D341Med (cell line): ENCODE results near the gene CD99L2.

Experiments
- DNase-seq: peaks from one replicate; pipeline ENCODE4 v3.0.0; 2012; ENCODE audit warnings: low spot score

CD99L2 gene

DNA sequence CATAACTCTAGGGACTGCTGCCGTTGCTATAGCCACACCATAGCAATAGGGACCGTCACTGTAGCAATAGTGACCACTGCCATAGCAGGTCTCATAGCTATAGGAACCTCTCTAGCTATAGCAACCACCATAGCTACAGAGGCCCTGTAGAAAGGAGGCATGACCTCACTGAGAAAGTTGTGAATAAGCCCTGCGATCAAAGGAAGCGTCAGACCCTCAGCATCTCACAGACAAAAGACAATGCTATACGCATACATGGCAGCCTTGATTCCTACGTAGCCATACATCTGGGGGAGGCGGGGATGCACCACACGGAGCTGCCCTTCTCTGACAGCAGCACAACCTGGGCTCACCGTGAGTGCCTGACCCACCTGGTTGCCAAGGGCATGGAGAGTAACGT, 116.8 kb downstream of the CD99L2 start:
- DNase-seq: no peak

DNA sequence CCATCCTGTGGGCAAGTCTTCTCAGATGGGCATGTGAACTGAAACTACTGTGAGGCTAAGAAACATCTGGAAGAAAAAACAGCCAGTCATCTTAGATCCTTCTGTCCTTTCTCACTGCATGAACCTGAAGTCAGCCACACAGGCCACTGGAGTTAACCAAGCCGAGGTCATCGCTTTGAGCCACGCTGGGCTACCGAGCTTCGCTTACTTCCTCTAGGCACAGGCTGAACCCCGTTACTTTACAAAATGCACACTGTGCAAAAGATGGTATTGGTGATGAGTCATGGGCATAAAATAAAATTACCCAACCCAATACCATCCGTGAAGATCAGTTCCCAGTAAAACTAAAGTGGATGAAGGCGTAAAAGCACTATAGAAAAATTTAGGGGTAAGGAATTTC, 119.1 kb downstream of the CD99L2 start:
- DNase-seq: no peak

DNA sequence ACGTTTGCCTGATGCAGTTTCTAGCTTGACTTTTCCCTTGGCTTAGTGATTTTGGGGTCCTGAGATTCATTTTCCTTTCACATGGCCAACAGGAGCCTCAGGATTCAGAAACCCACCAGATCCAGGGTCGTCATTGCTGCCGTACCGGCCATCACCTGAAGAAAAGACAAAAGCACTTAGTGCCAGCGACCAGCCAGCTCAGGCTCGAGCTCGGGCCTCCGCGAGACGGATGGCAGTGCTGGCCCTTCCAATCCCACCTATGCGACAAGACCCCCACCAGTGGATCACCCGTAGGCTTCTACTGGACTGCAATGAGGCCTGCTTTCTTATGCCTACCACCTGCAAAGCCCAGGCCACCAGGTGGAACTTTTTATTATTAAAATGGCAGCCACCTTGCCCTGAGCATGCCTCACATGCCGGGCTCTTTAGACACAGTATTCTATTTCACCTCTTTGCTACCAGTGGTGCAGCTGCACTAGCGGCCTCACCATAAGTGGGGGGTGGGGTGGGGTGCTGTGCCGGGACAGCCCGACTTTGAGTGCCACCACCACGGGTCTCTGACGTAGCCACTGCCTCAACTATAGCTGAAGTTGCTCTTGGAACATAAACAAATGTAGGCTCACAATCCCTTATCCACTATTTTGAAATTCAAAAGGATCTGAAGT, 121.0 kb downstream of the CD99L2 start:
- no peak for DNase-seq

GRCh38 chrX:150775569-150776350, 122.7 kb downstream of the CD99L2 start:
- DNase-seq: no peak

- no peak for DNase-seq
Measured at GRCh38 chrX:150774798-150775568, 123.5 kb downstream of the CD99L2 start.

DNA sequence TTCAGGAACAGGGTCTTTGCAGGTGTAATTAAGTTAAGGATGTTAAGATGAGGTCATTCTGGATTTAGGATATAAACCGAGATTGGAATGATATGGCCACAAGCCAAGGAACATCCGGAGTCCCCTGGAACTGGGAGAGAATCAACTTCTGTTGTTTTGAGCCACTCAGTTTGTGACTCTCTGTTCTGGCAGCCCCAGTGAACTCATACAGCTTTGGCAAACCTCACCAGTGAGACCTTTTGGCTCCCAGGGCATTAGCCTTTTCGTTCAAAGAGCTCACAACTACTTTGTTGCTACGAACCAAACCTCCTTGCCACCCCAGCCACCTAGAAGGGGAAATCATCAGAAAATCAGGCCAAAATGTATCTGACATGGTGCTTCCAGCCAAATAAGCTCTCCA, 124.8 kb downstream of the CD99L2 start:
- no peak for DNase-seq

- DNase-seq: no peak
Measured at GRCh38 chrX:150773117-150773516, 125.4 kb downstream of the CD99L2 start.

GRCh38 chrX:150772150-150772970, 126.1 kb downstream of the CD99L2 start:
- DNase-seq: peak; percentile 84

GRCh38 chrX:150771116-150771515, 127.4 kb downstream of the CD99L2 start:
- no peak for DNase-seq

DNA sequence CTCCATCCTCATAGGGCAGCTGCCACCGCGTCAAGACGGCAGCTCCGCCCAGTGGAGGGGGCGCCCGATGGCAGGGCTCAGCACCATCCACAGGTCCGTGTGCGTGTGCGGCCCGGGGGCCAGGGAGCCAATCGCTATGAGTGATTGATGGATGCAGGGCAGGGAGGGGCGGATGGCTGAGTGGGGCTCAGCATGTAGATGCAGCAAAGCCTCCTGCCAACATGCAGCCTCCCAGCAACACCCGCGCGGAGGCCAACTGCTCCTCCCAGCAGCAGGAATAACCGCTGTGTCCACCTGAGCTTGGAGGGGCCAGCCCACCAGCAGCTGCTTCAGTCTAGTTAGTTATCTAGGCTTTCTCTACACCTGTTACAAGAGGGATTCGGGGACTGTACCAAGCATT, 127.8 kb downstream of the CD99L2 start:
- DNase-seq: no peak

GRCh38 chrX:150769408-150769807, 129.1 kb downstream of the CD99L2 start:
- DNase-seq: no peak

DNA sequence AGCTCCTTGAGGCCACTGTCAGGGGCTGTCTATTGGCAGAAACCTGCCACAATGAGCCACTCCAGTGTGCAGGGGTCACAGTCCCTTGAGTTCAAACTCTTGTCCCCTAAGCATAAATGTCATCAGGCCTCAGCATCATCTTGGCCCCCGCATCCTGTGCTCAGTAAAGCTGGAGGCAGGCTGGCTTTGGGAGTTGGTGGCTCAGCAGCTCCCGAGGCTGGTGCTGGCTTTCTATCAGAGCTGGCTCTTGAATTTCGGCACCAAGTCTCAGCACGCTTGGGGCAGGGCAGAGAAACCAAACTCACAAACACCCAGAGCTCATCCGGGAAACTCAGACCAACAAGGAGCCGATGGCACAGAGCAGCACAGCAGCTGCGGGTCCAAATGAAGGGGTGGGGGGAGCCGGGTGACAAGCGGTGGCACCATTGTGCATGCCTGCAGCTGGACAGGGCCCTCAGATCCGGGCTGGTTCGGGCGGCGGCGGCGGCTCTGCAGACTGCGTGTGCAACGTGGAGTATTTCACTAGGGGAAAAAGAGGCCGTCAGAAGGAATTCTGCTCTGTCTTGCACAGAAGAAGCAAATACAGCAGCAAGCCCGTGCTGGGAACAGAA, 129.8 kb downstream of the CD99L2 start:
- no peak for DNase-seq

- DNase-seq: no peak
Measured at GRCh38 chrX:150768132-150768485, 130.4 kb downstream of the CD99L2 start.

GRCh38 chrX:150767475-150768131, 130.9 kb downstream of the CD99L2 start:
- no peak for DNase-seq

- DNase-seq: no peak
Measured at GRCh38 chrX:150767045-150767395, 131.4 kb downstream of the CD99L2 start.

GRCh38 chrX:150766351-150767044, 132.0 kb downstream of the CD99L2 start:
- DNase-seq: no peak

GRCh38 chrX:150765782-150766350, 132.6 kb downstream of the CD99L2 start:
- DNase-seq: no peak

GRCh38 chrX:150765237-150765636, 133.2 kb downstream of the CD99L2 start:
- DNase-seq: no peak

GRCh38 chrX:150763810-150764209, 134.7 kb downstream of the CD99L2 start:
- DNase-seq: no peak

- DNase-seq: no peak
Measured at GRCh38 chrX:150763303-150763797, 135.1 kb downstream of the CD99L2 start.
